ENCODE measurements around the gene CYP27C1. TPM values are rescaled to one million over a fixed set of nuclear protein-coding genes. Genes with fewer than 3 reads are reported as not detected.

CYP27C1 gene
- total RNA-seq, 2 donors from 2014 or later: 1.8 TPM; not detected in 1

GRCh38 chr2:127194447-127194846 is 25.7 kb downstream of the CYP27C1 start:
- no peaks in the 10 kb centered on the region for H3K9me3 ChIP-seq
- no peak overlapping the region for H3K27ac ChIP-seq
- intact Hi-C loops (cut with DNase I): no loop called here
- TF ChIP-seq CTCF (IDR thresholded peaks at IDR 0.05) (no peak), POLR2AphosphoS5 (IDR thresholded peaks at IDR 0.05) (no peak), POLR2A (IDR thresholded peaks at IDR 0.05) (no peak)
- H3K27me3 ChIP-seq (replicated peaks; ENCODE audit: insufficient read depth): no peaks in the 10 kb centered on the region
- no peaks in the 10 kb centered on the region for H3K4me1 ChIP-seq (replicated peaks)
- DNase-seq (ENCODE audit: low spot score): no peak
- no peak overlapping the region for H3K4me3 ChIP-seq
- H3K36me3 ChIP-seq: no peaks in the 10 kb centered on the region
- WGBS: 78% methylated on average over 6 of the region's 6 CpGs

- no peaks in the 10 kb centered on the region for H3K4me1 ChIP-seq (replicated peaks)
- 22% methylated on average over 5 of the region's 5 CpGs for WGBS
- no peak overlapping the region for H3K27ac ChIP-seq
- H3K9me3 ChIP-seq: no peaks in the 10 kb centered on the region
- no peak for DNase-seq (ENCODE audit: low spot score)
- no peaks in the 10 kb centered on the region for H3K27me3 ChIP-seq (replicated peaks; ENCODE audit: insufficient read depth)
- H3K36me3 ChIP-seq: no peaks in the 10 kb centered on the region
- no peak for TF ChIP-seq CTCF (IDR thresholded peaks at IDR 0.05)
- TF ChIP-seq POLR2AphosphoS5 (IDR thresholded peaks at IDR 0.05): no peak
- TF ChIP-seq POLR2A (IDR thresholded peaks at IDR 0.05): no peak
- H3K4me3 ChIP-seq: no peak overlapping the region
- intact Hi-C loops (cut with DNase I): no loop called here
Measured at GRCh38 chr2:127193967-127194280, 26.2 kb downstream of the CYP27C1 start.

- Histone ChIP-seq H3K4me3 (no peak overlapping the region), H3K9me3 (no peaks in the 10 kb centered on the region), H3K27me3 (replicated peaks; ENCODE audit: insufficient read depth) (no peaks in the 10 kb centered on the region), H3K4me1 (replicated peaks) (no peaks in the 10 kb centered on the region), H3K27ac (no peak overlapping the region), H3K36me3 (no peaks in the 10 kb centered on the region)
- DNase-seq (ENCODE audit: low spot score): no peak
- WGBS: 61% methylated on average over 26 of the region's 26 CpGs
- TF ChIP-seq POLR2AphosphoS5 (IDR thresholded peaks at IDR 0.05): no peak
- TF ChIP-seq POLR2A (IDR thresholded peaks at IDR 0.05): no peak
- no peak for TF ChIP-seq CTCF (IDR thresholded peaks at IDR 0.05)
- intact Hi-C loops (cut with DNase I): no loop called here
Measured at GRCh38 chr2:127193164-127193966, 26.7 kb downstream of the CYP27C1 start.

GRCh38 chr2:127191331-127192219 is 28.5 kb downstream of the CYP27C1 start:
- TF ChIP-seq POLR2AphosphoS5 (IDR thresholded peaks at IDR 0.05): no peak
- TF ChIP-seq POLR2A (IDR thresholded peaks at IDR 0.05): no peak
- no peak for TF ChIP-seq CTCF (IDR thresholded peaks at IDR 0.05)
- Histone ChIP-seq H3K36me3 (no peaks in the 10 kb centered on the region), H3K4me1 (replicated peaks) (no peaks in the 10 kb centered on the region), H3K27ac (no peak overlapping the region), H3K4me3 (no peak overlapping the region), H3K27me3 (replicated peaks; ENCODE audit: insufficient read depth) (no peaks in the 10 kb centered on the region), H3K9me3 (no peaks in the 10 kb centered on the region)
- 87% methylated on average over 13 of the region's 13 CpGs for WGBS
- no peak for DNase-seq (ENCODE audit: low spot score)
- intact Hi-C loops (cut with DNase I): no loop called here
